Ovary (tissue), 3 donors: ENCODE measurements around the gene XYLT1.

Experiments
- EP300 ChIP-seq: sonication (generic); formaldehyde crosslinking; IDR thresholded peaks from one replicate; pipeline ENCODE4 v1.6.1; 2017; ENCODE audit warnings: antibody characterized with exemption
- POLR2A ChIP-seq: fragments of 450-650 bp; IDR thresholded peaks from one replicate; pipeline ENCODE4 v1.6.1; 2017; ENCODE audit warnings: antibody characterized with exemption, mild to moderate bottlenecking, moderate library complexity
- TF ChIP-seq, protein P1 (sequence below), 3 donors: fragments of 450-650 bp in 2 of 3; fragments of 200-600 bp in 1 of 3; IDR thresholded peaks; one replicate each; pipeline versions ENCODE4 v1.5.1 to v1.8.0; 2016 to 2022; ENCODE audit warnings: antibody characterized with exemption in 3 of 3, mild to moderate bottlenecking in 1 of 3
- donor health status: DM: no; HTN: no; CAD: no.

DNA sequence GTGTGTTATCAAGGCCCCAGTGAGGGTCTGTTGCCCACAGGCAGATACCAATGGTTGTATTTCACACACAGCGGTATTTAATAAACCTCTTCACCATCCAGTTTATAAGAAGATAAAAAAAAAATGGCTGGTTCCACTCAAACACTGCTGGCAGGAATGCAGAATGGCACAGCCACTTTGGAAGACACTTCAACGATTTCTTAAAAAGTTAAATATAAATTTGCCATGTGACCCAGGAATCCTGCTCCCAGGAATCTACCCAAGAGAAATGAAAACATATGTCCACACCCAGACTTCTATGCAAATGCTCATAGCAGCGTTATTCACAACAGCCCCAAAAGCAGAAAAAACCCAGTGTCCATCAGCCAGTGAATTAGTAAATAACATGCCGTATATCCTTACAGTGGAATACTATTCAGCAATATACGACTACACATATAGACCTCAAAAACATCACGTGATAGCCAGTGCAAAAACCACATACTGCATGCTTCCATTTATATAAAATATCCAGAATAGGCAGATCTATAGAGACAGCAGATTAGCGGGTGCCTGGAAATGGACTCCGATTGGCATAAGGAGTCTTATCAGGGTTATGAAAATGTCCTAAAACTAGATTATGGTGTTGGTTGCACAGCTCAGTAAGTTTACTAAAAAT, 38.7 kb downstream of the XYLT1 start:
- no peak for TF ChIP-seq POLR2A
- TF ChIP-seq, protein P1, sequence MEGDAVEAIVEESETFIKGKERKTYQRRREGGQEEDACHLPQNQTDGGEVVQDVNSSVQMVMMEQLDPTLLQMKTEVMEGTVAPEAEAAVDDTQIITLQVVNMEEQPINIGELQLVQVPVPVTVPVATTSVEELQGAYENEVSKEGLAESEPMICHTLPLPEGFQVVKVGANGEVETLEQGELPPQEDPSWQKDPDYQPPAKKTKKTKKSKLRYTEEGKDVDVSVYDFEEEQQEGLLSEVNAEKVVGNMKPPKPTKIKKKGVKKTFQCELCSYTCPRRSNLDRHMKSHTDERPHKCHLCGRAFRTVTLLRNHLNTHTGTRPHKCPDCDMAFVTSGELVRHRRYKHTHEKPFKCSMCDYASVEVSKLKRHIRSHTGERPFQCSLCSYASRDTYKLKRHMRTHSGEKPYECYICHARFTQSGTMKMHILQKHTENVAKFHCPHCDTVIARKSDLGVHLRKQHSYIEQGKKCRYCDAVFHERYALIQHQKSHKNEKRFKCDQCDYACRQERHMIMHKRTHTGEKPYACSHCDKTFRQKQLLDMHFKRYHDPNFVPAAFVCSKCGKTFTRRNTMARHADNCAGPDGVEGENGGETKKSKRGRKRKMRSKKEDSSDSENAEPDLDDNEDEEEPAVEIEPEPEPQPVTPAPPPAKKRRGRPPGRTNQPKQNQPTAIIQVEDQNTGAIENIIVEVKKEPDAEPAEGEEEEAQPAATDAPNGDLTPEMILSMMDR (IDR thresholded peaks at IDR 0.05) = no peak
- TF ChIP-seq EP300 = no peak
